Measurements from ENCODE around the gene MPC2.
A peak's percentile ranks its signal among the peaks of the same experiment; 100 is the strongest.

The MPC2 gene

GRCh38 chr1:167936930-167937708 lies at the start of gene MPC2:
TSS of gene MPC2 (minus strand) at chr1:167937072. CDS start at chr1:167935841, 1,231 bp downstream.
- peak; percentile 77 for DNase-seq (ENCODE audit: low spot score)

GRCh38 chr1:167984886-167985489 lies 48.1 kb upstream of the MPC2 start:
- no peak for DNase-seq (ENCODE audit: low spot score)

- no peak for DNase-seq (ENCODE audit: low spot score)
Measured at GRCh38 chr1:167983797-167984420, 47.0 kb upstream of the MPC2 start.

- no peak for DNase-seq (ENCODE audit: low spot score)
Measured at GRCh38 chr1:167981933-167982332, 45.1 kb upstream of the MPC2 start.

- no peak for DNase-seq (ENCODE audit: low spot score)
Measured at GRCh38 chr1:167977245-167977644, 40.4 kb upstream of the MPC2 start.

- no peak for DNase-seq (ENCODE audit: low spot score)
Measured at GRCh38 chr1:167974698-167975097, 37.8 kb upstream of the MPC2 start.

- no peak for DNase-seq (ENCODE audit: low spot score)
Measured at GRCh38 chr1:167973832-167974231, 37.0 kb upstream of the MPC2 start.

- no peak for DNase-seq (ENCODE audit: low spot score)
Measured at GRCh38 chr1:167968569-167968968, 31.7 kb upstream of the MPC2 start.

- DNase-seq (ENCODE audit: low spot score): no peak
Measured at GRCh38 chr1:167966050-167966449, 29.2 kb upstream of the MPC2 start.

GRCh38 chr1:167964646-167965045 lies 27.8 kb upstream of the MPC2 start:
- DNase-seq (ENCODE audit: low spot score): no peak

- DNase-seq (ENCODE audit: low spot score): no peak
Measured at GRCh38 chr1:167957710-167958109, 20.8 kb upstream of the MPC2 start.

- DNase-seq (ENCODE audit: low spot score): no peak
Measured at GRCh38 chr1:167955915-167956314, 19.0 kb upstream of the MPC2 start.

GRCh38 chr1:167950569-167950968 lies 13.7 kb upstream of the MPC2 start:
- DNase-seq (ENCODE audit: low spot score): no peak

- no peak for DNase-seq (ENCODE audit: low spot score)
Measured at GRCh38 chr1:167949785-167950184, 12.9 kb upstream of the MPC2 start.

- no peak for DNase-seq (ENCODE audit: low spot score)
Measured at GRCh38 chr1:167947733-167948132, 10.9 kb upstream of the MPC2 start.

GRCh38 chr1:167943541-167943940 lies 6.7 kb upstream of the MPC2 start:
- DNase-seq (ENCODE audit: low spot score): no peak

- DNase-seq (ENCODE audit: low spot score): no peak
Measured at GRCh38 chr1:167940264-167940663, 3.4 kb upstream of the MPC2 start.

- no peak for DNase-seq (ENCODE audit: low spot score)
Measured at GRCh38 chr1:167938080-167938636, 1.3 kb upstream of the MPC2 start.

GRCh38 chr1:167937709-167938010 lies 788 bp upstream of the MPC2 start:
- no peak for DNase-seq (ENCODE audit: low spot score)

- peak; percentile 98 for DNase-seq (ENCODE audit: low spot score)
Measured at GRCh38 chr1:167936068-167936929, 573 bp downstream of the MPC2 start, which contains the start of gene DCAF6. TSS of gene DCAF6 (plus strand) at chr1:167936683. CDS start at chr1:167936912, 229 bp downstream.

- DNase-seq (ENCODE audit: low spot score): peak; percentile 45
Measured at GRCh38 chr1:167935216-167936067, 1.4 kb downstream of the MPC2 start.
